ENCODE results near the gene TMTC3.
"Not testable (repeated sequence)": the region's sequence is repeated elsewhere in the genome, so short reads cannot be mapped to it uniquely, and the experiment has no call there.

TMTC3 gene

GRCh38 chr12:88167384-88167783, 25.3 kb downstream of the TMTC3 start:
- no peak for DNase-seq

GRCh38 chr12:88172844-88173407, 30.8 kb downstream of the TMTC3 start:
- no peak for DNase-seq

GRCh38 chr12:88175544-88175943, 33.4 kb downstream of the TMTC3 start:
- DNase-seq = no peak

GRCh38 chr12:88179436-88180014, 37.4 kb downstream of the TMTC3 start:
- DNase-seq = no peak

GRCh38 chr12:88181881-88182280, 39.8 kb downstream of the TMTC3 start:
- DNase-seq = no peak

GRCh38 chr12:88182416-88182815, 40.3 kb downstream of the TMTC3 start:
- no peak for DNase-seq

- DNase-seq = no peak
These were observed 42.1 kb downstream of the TMTC3 start for GRCh38 chr12:88184196-88184595.

GRCh38 chr12:88185279-88185678, 43.2 kb downstream of the TMTC3 start:
- DNase-seq = no peak

GRCh38 chr12:88185988-88186387, 43.9 kb downstream of the TMTC3 start:
- no peak for DNase-seq

GRCh38 chr12:88187571-88187970, 45.5 kb downstream of the TMTC3 start:
- DNase-seq = no peak

GRCh38 chr12:88188180-88188579, 46.1 kb downstream of the TMTC3 start:
- no peak for DNase-seq

GRCh38 chr12:88192426-88192825, 50.3 kb downstream of the TMTC3 start:
- DNase-seq = no peak

- DNase-seq = no peak
These were observed 52.8 kb downstream of the TMTC3 start for GRCh38 chr12:88194868-88195267.

GRCh38 chr12:88200029-88200428, 57.9 kb downstream of the TMTC3 start:
- DNase-seq = no peak

- no peak for DNase-seq
These were observed 60.4 kb downstream of the TMTC3 start for GRCh38 chr12:88202500-88202899.

GRCh38 chr12:88206601-88207000, 64.5 kb downstream of the TMTC3 start:
- no peak for DNase-seq

- no peak for DNase-seq
These were observed 66.0 kb downstream of the TMTC3 start for GRCh38 chr12:88207921-88208620.

GRCh38 chr12:88208661-88209060, 66.6 kb downstream of the TMTC3 start:
- DNase-seq = no peak

GRCh38 chr12:88210311-88210710, 68.2 kb downstream of the TMTC3 start:
- DNase-seq = not testable (repeated sequence)

- no peak for DNase-seq
These were observed 76.2 kb downstream of the TMTC3 start for GRCh38 chr12:88218293-88218692.

- DNase-seq = no peak
These were observed 77.8 kb downstream of the TMTC3 start for GRCh38 chr12:88219861-88220260.

- DNase-seq = no peak
These were observed 81.4 kb downstream of the TMTC3 start for GRCh38 chr12:88223519-88223918.

- DNase-seq = no peak
These were observed 83.7 kb downstream of the TMTC3 start for GRCh38 chr12:88225776-88226175.

GRCh38 chr12:88227263-88227662, 85.2 kb downstream of the TMTC3 start:
- no peak for DNase-seq

GRCh38 chr12:88227871-88228270, 85.8 kb downstream of the TMTC3 start:
- DNase-seq = no peak
